Heart right ventricle (tissue), 16 donors: ENCODE data around the gene DNAH8. TPM values are rescaled to one million over a fixed set of nuclear protein-coding genes. Genes with fewer than 3 reads are reported as not detected.

ENCODE experiments used
- ATAC-seq, 8 donors: fragments of 200-7000 bp; cut with Tn5 transposase; one replicate each; pipeline ENCODE4 v1.9.1; 2020; ENCODE audit warnings: mild to moderate bottlenecking in 8 of 8, moderate library complexity in 8 of 8, moderate number of reproducible peaks in 1 of 8
- DNase-seq, 2 donors: peaks; one replicate each; pipeline ENCODE4 v3.0.0-alpha.2; 2020
- H3K27ac ChIP-seq, 10 donors: fragments of 200-600 bp; sonication (generic) in 2 of 10; one replicate each; pipeline versions ENCODE4 v1.5.0 to v1.8.0; 2020 to 2022; ENCODE audit warnings: mild to moderate bottlenecking in 3 of 10
- H3K27me3 ChIP-seq, 7 donors: fragments of 200-600 bp; one replicate each; pipeline ENCODE4 v1.8.0; 2021 to 2022; ENCODE audit warnings: mild to moderate bottlenecking in 2 of 7
- H3K36me3 ChIP-seq, 9 donors: fragments of 200-600 bp; sonication (generic) in 1 of 9; one replicate each; pipeline versions ENCODE4 v1.5.0 to v1.8.0; 2020 to 2022; ENCODE audit warnings: mild to moderate bottlenecking in 2 of 9
- H3K4me1 ChIP-seq, 9 donors: fragments of 200-600 bp; sonication (generic) in 1 of 9; one replicate each; pipeline versions ENCODE4 v1.5.0 to v1.8.0; 2020 to 2022; ENCODE audit warnings: mild to moderate bottlenecking in 4 of 9
- H3K4me3 ChIP-seq, 10 donors: fragments of 200-600 bp; sonication (generic) in 2 of 10; one replicate each; pipeline versions ENCODE4 v1.5.0 to v1.8.0; 2020 to 2022; ENCODE audit warnings: mild to moderate bottlenecking in 7 of 10, moderate library complexity in 2 of 10
- H3K9me3 ChIP-seq, 11 donors: fragments of 200-600 bp in 10 of 11; sonication (generic) in 2 of 11; one replicate each; pipeline versions ENCODE4 v1.5.0 to v1.8.0; 2013 to 2022; ENCODE audit warnings: mild to moderate bottlenecking in 2 of 11, control low read depth in 1 of 11, moderate library complexity in 1 of 11
- WGBS, 2 donors: extraction: QIAGEN DNeasy Blood & Tissue Kit; methylation state at CpG; one replicate each; pipeline ENCODE4 v1.1.7; 2013; ENCODE audit warnings: inconsistent platforms in 1 of 2; 5-methylcytosine and 5-hydroxymethylcytosine counted together
- intact Hi-C, 10 donors: fragments of 100-400 bp; cut with DNase I; formaldehyde crosslinking; loops; one replicate each; pipeline versions ENCODE4 v1.11.1 to v1.14.2; 2022
- polyA plus RNA-seq, 2 donors: library from polyadenylated mRNA; stranded (reverse); fragments of 200-250 nt; gene quantifications; one replicate each; pipeline ENCODE4 v1.2.3, GENCODE V29; 2013
- total RNA-seq, 10 donors: library from RNA; stranded (reverse); fragmentation: NEBNext Ultra II Directional in 3 of 10; extraction: Animal tissue kit (Norgen Biotek cat#: 25700) in 3 of 10; gene quantifications; one replicate each; pipeline versions ENCODE4 v1.2.1 to v1.2.4, GENCODE V29; 2021 to 2023
- TF ChIP-seq, protein P1 (sequence below), 9 donors: fragments of 200-600 bp; sonication (generic) in 2 of 9; IDR thresholded peaks; one replicate each; pipeline versions ENCODE4 v1.5.0 to v1.8.0; 2021 to 2022; ENCODE audit warnings: antibody characterized with exemption in 9 of 9, mild to moderate bottlenecking in 5 of 9, moderate library complexity in 1 of 9
- donor health status: Arrhythmogenic right ventricular cardiomyopathy.
- donor health status: ischemic (EF 13 %, LVEDD 7.1; RV severe dilation, severe dysfunction).
- donor health status: healthy with polysubstance abuse.
- donor health status: DM: no; HTN: yes; CAD: no.
- donor health status: DM: no; HTN: no; CAD: no.
- donor health status: ischemic (EF 25% LVEDD 6.9; RV normal size, moderate dysfunction).
- donor health status: ischemic (EF 25% LVEDD 5.7; RV mildly dilated, moderate dysfunction).
- donor health status: healthy.
- donor health status: DM: yes; HTN: yes; CAD: no.
- donor health status: Ischemic cardiomyopathy.
- donor health status: ischemic (EF 35%, LVEDD 5.7; RV mildly dilated, moderate dysfunction).
- donor health status: nonischemic (EF 11% LVEDD 7.7; RV severe dilation, severe dysfunction).
- donor health status: DM: yes; HTN: yes; CAD: no.
- donor health status: PGD.
- donor health status: ischemic (EF 29% LVEDD 5.4; RV normal size, mild dysfunction).
- donor health status: nonischemic (EF 23%, LVEDD 6.1; RV moderate dilation, normal function).

Gene DNAH8
- total and polyA plus RNA-seq, 12 donors, result 0.02 to 0.09 (median 0.03) TPM; not detected in 8

DNA sequence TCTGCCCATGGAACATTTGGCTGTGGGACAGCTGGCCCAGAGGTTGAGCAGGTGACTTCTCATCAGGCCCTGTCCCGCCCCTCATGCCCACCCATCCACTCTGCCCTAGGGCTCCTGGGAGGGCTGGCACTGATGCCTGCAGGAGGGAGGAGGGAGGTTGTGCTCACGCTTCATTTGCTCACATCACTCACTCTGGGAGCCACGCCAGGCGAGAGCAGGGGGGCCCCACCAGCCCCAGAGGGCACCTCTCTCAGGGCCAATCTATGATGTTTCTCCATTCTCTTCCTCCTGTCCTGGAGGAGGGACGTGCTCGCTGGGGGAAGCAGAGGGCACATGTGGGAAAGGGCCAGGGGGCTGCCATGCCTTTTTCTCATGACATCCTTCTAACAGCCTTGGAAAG, 322.6 kb downstream of the DNAH8 start:
- H3K4me3 ChIP-seq, result no peak overlapping the region
- 46 to 49% methylated on average over 6 of the region's 6 CpGs for WGBS, 2 donors
- H3K27me3 ChIP-seq, result peaks cover 0 to 78% (median 68%) of the 10 kb centered on the region in 7 donors
- H3K36me3 ChIP-seq, result no peaks in the 10 kb centered on the region
- ATAC-seq (peak in 5 of 8 donors; percentile 42 to 79 (median 56)), DNase-seq (peak in 1 of 2 donors; percentile 15)
- H3K27ac ChIP-seq, result no peak overlapping the region
- intact Hi-C loops, result no loop called here
- peaks cover 0 to 3% (median 0%) of the 10 kb centered on the region in 9 donors for H3K4me1 ChIP-seq
- TF ChIP-seq, protein P1, sequence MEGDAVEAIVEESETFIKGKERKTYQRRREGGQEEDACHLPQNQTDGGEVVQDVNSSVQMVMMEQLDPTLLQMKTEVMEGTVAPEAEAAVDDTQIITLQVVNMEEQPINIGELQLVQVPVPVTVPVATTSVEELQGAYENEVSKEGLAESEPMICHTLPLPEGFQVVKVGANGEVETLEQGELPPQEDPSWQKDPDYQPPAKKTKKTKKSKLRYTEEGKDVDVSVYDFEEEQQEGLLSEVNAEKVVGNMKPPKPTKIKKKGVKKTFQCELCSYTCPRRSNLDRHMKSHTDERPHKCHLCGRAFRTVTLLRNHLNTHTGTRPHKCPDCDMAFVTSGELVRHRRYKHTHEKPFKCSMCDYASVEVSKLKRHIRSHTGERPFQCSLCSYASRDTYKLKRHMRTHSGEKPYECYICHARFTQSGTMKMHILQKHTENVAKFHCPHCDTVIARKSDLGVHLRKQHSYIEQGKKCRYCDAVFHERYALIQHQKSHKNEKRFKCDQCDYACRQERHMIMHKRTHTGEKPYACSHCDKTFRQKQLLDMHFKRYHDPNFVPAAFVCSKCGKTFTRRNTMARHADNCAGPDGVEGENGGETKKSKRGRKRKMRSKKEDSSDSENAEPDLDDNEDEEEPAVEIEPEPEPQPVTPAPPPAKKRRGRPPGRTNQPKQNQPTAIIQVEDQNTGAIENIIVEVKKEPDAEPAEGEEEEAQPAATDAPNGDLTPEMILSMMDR (IDR thresholded peaks at IDR 0.05), result no peak
- no peaks in the 10 kb centered on the region for H3K9me3 ChIP-seq

DNA sequence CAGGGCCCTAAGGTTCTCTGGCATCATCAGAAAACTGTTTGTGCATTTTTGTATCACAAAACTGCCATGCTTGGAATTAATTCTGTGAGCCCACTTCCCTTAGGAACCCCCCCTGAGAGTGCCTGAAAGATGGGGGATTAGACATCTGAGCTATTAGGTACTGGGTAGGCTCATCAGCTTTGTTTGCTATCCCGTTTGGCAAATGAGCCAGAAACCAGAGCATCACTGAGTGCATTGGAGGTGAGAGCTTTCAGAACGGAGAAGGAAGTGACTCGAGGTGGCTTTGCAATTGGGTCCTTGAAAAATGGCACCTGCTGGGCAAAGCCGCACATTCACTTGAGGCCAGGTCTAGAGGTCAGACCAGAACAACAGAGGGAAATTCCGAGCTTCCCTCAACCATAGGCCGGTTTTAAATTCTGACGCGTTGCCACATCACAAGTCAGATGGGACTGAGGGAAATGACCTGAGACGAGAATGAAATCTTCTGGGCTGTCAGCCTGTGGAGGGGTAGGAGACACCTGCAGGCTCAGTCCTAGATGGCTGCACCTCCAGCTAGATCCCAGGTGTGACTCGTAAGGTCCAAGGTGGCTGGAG, 325.1 kb downstream of the DNAH8 start:
- no peaks in the 10 kb centered on the region for H3K36me3 ChIP-seq
- H3K27me3 ChIP-seq, result peaks cover 0 to 67% (median 51%) of the 10 kb centered on the region in 7 donors
- no peak overlapping the region for H3K4me3 ChIP-seq
- H3K27ac ChIP-seq, result no peak overlapping the region
- 85 to 89% methylated on average over 10 of the region's 10 CpGs for WGBS, 2 donors
- intact Hi-C loops, result no loop called here
- peaks cover 0 to 3% (median 0%) of the 10 kb centered on the region in 9 donors for H3K4me1 ChIP-seq
- H3K9me3 ChIP-seq, result no peaks in the 10 kb centered on the region
- TF ChIP-seq, protein P1 (IDR thresholded peaks at IDR 0.05), result no peak
- no peak for DNase-seq
- ATAC-seq, result no peak

DNA sequence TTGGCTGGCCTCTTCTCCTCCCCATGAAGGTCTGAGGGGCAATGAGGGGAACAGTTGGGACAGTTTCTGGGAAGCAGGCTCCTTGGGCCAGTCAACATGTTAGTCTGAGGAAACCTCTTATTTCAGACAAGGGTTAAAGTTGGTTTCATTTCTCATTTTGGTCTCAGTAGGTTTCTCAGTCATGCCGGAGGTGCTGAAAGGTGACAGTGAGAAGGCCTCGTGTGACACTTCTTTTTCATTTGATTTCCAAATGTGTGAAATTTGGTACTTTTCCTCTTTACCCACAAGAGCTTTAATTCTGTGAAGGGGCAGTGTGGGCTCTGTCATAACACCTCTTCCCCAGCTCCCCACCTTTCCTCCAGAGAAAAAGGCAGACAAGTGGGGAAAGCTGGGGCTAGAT, 326.0 kb downstream of the DNAH8 start:
- H3K4me3 ChIP-seq, result no peak overlapping the region
- intact Hi-C loops, result no loop called here
- peaks cover 0 to 3% (median 0%) of the 10 kb centered on the region in 9 donors for H3K4me1 ChIP-seq
- ATAC-seq, result no peak
- peaks cover 0 to 66% (median 49%) of the 10 kb centered on the region in 7 donors for H3K27me3 ChIP-seq
- H3K9me3 ChIP-seq, result no peaks in the 10 kb centered on the region
- TF ChIP-seq, protein P1 (IDR thresholded peaks at IDR 0.05), result no peak
- 49 to 56% methylated on average over 2 of the region's 2 CpGs for WGBS, 2 donors
- H3K27ac ChIP-seq, result no peak overlapping the region
- H3K36me3 ChIP-seq, result no peaks in the 10 kb centered on the region
- no peak for DNase-seq

DNA sequence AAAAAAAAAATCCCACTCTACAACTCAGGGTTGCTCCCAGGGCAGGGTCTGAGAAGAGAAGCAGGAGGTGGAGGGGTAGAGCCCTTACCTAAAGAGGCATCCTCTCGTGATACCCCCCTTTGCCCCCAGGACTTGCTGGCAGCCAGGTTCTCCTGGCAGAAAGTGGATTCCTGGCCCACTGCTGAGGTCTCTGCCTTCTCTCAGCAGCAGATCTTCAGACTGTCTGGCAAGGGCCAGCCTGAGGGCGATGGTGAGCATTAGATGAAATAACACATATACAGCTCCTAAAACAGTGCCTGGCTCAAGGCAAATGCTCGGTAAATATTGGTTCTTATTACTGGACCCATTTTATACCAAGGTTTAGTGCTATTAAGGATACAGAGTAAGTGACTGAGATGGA, 328.7 kb downstream of the DNAH8 start:
- H3K27ac ChIP-seq, result no peak overlapping the region
- H3K36me3 ChIP-seq, result no peaks in the 10 kb centered on the region
- ATAC-seq (no peak), DNase-seq (no peak)
- intact Hi-C loops, result no loop called here
- H3K27me3 ChIP-seq, result peaks cover 0 to 65% (median 50%) of the 10 kb centered on the region in 7 donors
- no peaks in the 10 kb centered on the region for H3K9me3 ChIP-seq
- H3K4me1 ChIP-seq, result peaks cover 0 to 6% (median 4%) of the 10 kb centered on the region in 9 donors
- 68 to 70% methylated on average over 3 of the region's 3 CpGs for WGBS, 2 donors
- H3K4me3 ChIP-seq, result no peak overlapping the region
- TF ChIP-seq, protein P1 (IDR thresholded peaks at IDR 0.05), result no peak
